Measurements from ENCODE around the gene C8A.

The C8A gene

GRCh38 chr1:56827711-56828110 is 26.9 kb upstream of the C8A start:
- Mint-ChIP-seq H3K27ac (no peak overlapping the region), H3K4me3 (no peak overlapping the region), H3K36me3 (ENCODE audit: low read depth) (no peaks in the 10 kb centered on the region), H3K9me3 (no peaks in the 10 kb centered on the region), H3K4me1 (ENCODE audit: low read depth) (no peaks in the 10 kb centered on the region), H3K27me3 (ENCODE audit: low read depth) (peaks cover 5% of the 10 kb centered on the region)
- DNase-seq (ENCODE audit: low spot score) = no peak

GRCh38 chr1:56830052-56830451 is 24.5 kb upstream of the C8A start:
- H3K27me3 Mint-ChIP-seq (ENCODE audit: low read depth) = peaks cover 2% of the 10 kb centered on the region
- no peak overlapping the region for H3K27ac Mint-ChIP-seq
- H3K9me3 Mint-ChIP-seq = no peaks in the 10 kb centered on the region
- H3K4me1 Mint-ChIP-seq (ENCODE audit: low read depth) = no peaks in the 10 kb centered on the region
- no peak for DNase-seq (ENCODE audit: low spot score)
- H3K4me3 Mint-ChIP-seq = no peak overlapping the region
- no peaks in the 10 kb centered on the region for H3K36me3 Mint-ChIP-seq (ENCODE audit: low read depth)

DNA sequence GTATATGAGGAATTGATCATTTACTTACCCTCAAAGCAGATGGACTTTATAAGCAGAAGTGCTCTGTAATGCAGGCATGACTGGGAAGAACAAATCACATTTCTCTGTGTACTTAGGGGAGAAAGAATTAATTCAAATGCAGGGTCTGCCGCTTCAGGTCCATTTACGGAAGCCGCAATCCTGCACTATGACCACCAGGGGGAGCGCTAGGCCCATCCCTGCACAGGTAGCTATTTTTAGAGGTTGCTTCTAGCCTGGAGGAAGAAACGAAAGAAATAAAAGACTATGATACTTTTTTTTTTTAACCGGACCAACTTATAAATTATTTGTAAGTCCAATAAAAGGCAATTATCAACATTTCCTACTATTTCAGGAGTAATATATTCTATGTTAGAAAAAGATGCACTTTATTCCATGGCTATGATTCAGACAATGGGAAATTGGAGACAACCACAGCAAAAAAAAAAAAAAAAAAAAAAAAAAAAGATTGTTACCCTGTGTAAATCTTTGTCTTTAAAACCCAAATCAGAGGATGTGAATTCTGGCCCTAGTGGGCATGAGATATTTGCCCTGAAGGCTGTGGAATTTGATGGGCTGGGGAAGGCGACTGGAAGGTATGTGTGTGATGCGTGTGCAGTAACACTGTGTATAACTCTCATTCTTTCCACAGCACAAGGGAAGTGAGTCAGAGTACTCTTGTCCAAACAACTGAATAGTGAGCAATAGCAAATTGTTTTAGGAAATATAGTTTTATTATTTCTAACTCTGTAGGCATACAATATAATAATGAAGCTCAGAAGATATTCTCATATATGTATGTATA is 22.5 kb upstream of the C8A start:
- no peaks in the 10 kb centered on the region for H3K36me3 Mint-ChIP-seq (ENCODE audit: low read depth)
- no peak overlapping the region for H3K27ac Mint-ChIP-seq
- H3K4me1 Mint-ChIP-seq (ENCODE audit: low read depth) = no peaks in the 10 kb centered on the region
- H3K4me3 Mint-ChIP-seq = no peak overlapping the region
- H3K27me3 Mint-ChIP-seq (ENCODE audit: low read depth) = peaks cover 2% of the 10 kb centered on the region
- no peaks in the 10 kb centered on the region for H3K9me3 Mint-ChIP-seq
- peak; percentile 45 for DNase-seq (ENCODE audit: low spot score)

DNA sequence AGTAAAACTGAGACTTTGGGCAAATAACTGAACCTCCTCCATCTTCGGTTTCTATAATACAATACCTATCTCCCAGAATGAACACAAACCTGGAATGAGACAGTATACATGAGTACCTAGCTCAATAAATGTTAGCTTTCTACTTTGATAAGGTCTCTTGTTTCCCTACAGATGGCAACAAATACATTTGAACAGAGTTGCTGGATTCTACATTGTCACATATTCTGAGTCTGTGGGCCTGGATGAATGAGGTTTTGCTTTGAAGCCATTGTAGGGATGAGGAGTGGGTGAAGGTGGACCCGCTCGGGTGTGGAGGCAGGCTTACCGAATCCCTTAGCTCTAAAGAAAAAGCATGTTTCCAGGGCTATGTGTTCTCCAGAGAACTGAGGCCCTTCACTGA is 21.5 kb upstream of the C8A start:
- H3K27ac Mint-ChIP-seq = no peak overlapping the region
- no peaks in the 10 kb centered on the region for H3K36me3 Mint-ChIP-seq (ENCODE audit: low read depth)
- DNase-seq (ENCODE audit: low spot score) = no peak
- peaks cover 2% of the 10 kb centered on the region for H3K27me3 Mint-ChIP-seq (ENCODE audit: low read depth)
- no peaks in the 10 kb centered on the region for H3K9me3 Mint-ChIP-seq
- no peaks in the 10 kb centered on the region for H3K4me1 Mint-ChIP-seq (ENCODE audit: low read depth)
- no peak overlapping the region for H3K4me3 Mint-ChIP-seq

DNA sequence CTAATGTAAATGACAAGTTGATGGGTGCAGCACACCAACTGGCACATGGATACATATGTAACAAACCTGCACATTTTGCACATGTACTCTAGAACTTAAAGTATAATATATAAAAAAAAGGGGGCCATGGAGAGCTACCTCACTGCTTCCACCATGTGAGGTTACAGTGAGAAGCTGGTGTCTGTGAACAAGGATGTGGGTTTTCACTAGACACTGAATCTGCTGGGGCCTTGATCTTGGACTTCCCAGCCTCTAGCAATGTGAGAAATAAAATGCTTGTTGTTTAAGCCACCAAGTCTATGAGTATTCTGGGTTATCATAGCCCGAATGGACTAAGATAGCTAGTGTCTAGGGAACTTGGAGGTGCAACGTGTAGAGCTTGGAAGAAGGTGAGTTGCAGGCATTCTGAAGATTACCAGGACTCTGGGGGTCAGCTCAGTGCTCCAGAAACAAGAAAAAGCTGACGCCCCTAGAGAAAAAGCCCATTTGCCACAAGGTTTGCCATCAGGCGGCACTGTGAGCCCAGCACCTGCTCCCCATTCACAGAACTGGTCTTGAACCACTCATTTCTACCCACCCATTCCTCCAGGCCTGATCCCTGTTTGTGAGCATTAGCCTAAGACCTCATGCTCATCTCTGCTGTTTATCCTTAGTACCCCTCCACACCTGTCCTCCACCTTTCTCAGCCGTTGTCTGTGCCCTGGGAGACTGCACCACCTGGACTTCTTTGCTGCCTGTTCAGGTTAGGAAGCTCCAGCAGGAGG is 20.3 kb upstream of the C8A start:
- H3K9me3 Mint-ChIP-seq = no peaks in the 10 kb centered on the region
- H3K4me3 Mint-ChIP-seq = no peak overlapping the region
- H3K27me3 Mint-ChIP-seq (ENCODE audit: low read depth) = no peaks in the 10 kb centered on the region
- H3K4me1 Mint-ChIP-seq (ENCODE audit: low read depth) = no peaks in the 10 kb centered on the region
- DNase-seq (ENCODE audit: low spot score) = no peak
- H3K36me3 Mint-ChIP-seq (ENCODE audit: low read depth) = no peaks in the 10 kb centered on the region
- no peak overlapping the region for H3K27ac Mint-ChIP-seq

- H3K4me1 Mint-ChIP-seq (ENCODE audit: low read depth) = no peaks in the 10 kb centered on the region
- H3K4me3 Mint-ChIP-seq = no peak overlapping the region
- no peak overlapping the region for H3K27ac Mint-ChIP-seq
- H3K9me3 Mint-ChIP-seq = no peaks in the 10 kb centered on the region
- DNase-seq (ENCODE audit: low spot score) = no peak
- no peaks in the 10 kb centered on the region for H3K27me3 Mint-ChIP-seq (ENCODE audit: low read depth)
- no peaks in the 10 kb centered on the region for H3K36me3 Mint-ChIP-seq (ENCODE audit: low read depth)
These were observed 18.9 kb upstream of the C8A start for GRCh38 chr1:56835657-56836056.

- Mint-ChIP-seq H3K4me3 (no peak overlapping the region), H3K27me3 (ENCODE audit: low read depth) (no peaks in the 10 kb centered on the region), H3K4me1 (ENCODE audit: low read depth) (no peaks in the 10 kb centered on the region), H3K36me3 (ENCODE audit: low read depth) (no peaks in the 10 kb centered on the region), H3K27ac (no peak overlapping the region), H3K9me3 (no peaks in the 10 kb centered on the region)
- DNase-seq (ENCODE audit: low spot score) = no peak
These were observed 18.2 kb upstream of the C8A start for GRCh38 chr1:56836359-56836758.

- no peaks in the 10 kb centered on the region for H3K36me3 Mint-ChIP-seq (ENCODE audit: low read depth)
- no peak for DNase-seq (ENCODE audit: low spot score)
- H3K27me3 Mint-ChIP-seq (ENCODE audit: low read depth) = no peaks in the 10 kb centered on the region
- no peak overlapping the region for H3K27ac Mint-ChIP-seq
- no peak overlapping the region for H3K4me3 Mint-ChIP-seq
- no peaks in the 10 kb centered on the region for H3K9me3 Mint-ChIP-seq
- no peaks in the 10 kb centered on the region for H3K4me1 Mint-ChIP-seq (ENCODE audit: low read depth)
These were observed 17.2 kb upstream of the C8A start for GRCh38 chr1:56837244-56837939.

- no peak overlapping the region for H3K4me3 Mint-ChIP-seq
- H3K27ac Mint-ChIP-seq = no peak overlapping the region
These were observed 15.8 kb upstream of the C8A start for GRCh38 chr1:56838759-56839158.

DNA sequence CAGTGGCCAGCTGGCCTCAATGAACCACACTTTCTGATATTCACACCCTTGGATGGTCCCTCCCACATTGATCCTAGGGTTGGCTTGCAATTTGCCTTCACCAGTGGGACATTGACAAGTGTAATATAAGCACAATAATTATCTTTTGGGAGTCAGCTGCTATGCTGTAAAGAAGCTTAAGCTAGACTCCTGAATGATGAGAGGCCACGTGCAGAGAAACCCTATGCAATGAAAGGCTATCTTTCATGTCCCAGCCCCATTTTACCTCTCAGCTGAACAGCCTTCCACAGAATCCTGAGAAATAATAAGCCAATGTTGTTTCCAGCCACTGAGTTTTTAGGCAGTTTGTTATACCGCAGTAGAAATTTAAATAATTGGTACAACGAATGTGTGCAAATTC is 11.1 kb upstream of the C8A start:
- Mint-ChIP-seq H3K36me3 (ENCODE audit: low read depth) (no peaks in the 10 kb centered on the region), H3K9me3 (no peaks in the 10 kb centered on the region), H3K4me3 (no peak overlapping the region), H3K27me3 (ENCODE audit: low read depth) (no peaks in the 10 kb centered on the region), H3K27ac (no peak overlapping the region), H3K4me1 (ENCODE audit: low read depth) (no peaks in the 10 kb centered on the region)
- no peak for DNase-seq (ENCODE audit: low spot score)

More at GRCh38 chr1:56838759-56839158, 15.8 kb upstream of the C8A start:
- no peaks in the 10 kb centered on the region for H3K9me3 Mint-ChIP-seq
- no peaks in the 10 kb centered on the region for H3K27me3 Mint-ChIP-seq (ENCODE audit: low read depth)
- no peaks in the 10 kb centered on the region for H3K4me1 Mint-ChIP-seq (ENCODE audit: low read depth)
- no peak for DNase-seq (ENCODE audit: low spot score)
- no peaks in the 10 kb centered on the region for H3K36me3 Mint-ChIP-seq (ENCODE audit: low read depth)

DNA sequence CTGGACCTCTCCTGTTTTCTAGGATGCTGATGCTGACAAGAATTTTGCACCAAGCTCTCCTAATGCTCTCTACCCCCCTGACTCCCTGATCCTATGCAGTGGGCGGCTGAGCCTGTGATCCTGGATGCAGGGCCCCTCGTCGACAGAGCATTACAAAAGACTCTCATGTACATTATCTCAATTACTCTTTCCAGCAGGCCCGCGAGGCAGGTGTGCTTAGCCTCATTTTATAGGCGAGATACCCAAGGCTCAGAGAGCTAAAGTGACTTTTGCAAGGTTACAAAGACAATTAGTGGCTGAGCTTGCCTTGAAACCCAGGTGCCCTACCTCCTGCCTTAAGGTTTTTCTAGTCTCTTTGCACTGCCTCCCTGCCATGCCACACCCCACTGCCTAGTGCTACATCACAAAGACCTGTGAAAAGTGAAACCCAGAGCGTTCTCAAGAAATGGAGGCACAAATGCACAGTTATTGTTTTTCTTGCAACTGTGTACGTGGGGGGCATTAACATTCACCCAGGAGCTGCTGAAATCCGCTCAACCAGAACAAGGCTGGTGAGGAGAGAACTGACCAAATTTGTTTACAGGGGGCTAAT is 10.0 kb upstream of the C8A start:
- Mint-ChIP-seq H3K9me3 (no peaks in the 10 kb centered on the region), H3K4me3 (no peak overlapping the region), H3K27me3 (ENCODE audit: low read depth) (no peaks in the 10 kb centered on the region), H3K4me1 (ENCODE audit: low read depth) (no peaks in the 10 kb centered on the region), H3K36me3 (ENCODE audit: low read depth) (no peaks in the 10 kb centered on the region), H3K27ac (no peak overlapping the region)
- DNase-seq (ENCODE audit: low spot score) = no peak

- no peak overlapping the region for H3K4me3 Mint-ChIP-seq
- no peaks in the 10 kb centered on the region for H3K9me3 Mint-ChIP-seq
These were observed 9.3 kb upstream of the C8A start for GRCh38 chr1:56845343-56845742.

DNA sequence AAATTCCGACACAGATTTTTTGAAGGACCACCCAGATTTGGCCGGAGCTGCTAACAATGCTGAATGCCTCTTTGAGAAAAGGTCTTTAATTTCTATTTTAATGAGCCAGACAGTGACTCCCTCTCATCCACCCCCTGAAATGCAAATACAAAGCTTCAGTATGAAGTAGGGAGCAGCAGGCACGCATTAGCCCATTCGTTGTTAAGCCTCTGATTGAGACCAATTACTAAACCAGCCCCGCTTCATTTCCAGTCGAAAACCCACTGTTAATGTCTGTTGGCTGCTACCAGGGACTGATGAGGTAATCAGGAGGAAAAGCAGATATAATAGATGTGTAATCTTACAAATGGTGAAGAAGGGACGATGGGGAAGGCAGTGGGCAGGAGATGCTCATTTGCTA is 4.8 kb upstream of the C8A start:
- no peaks in the 10 kb centered on the region for H3K4me1 Mint-ChIP-seq (ENCODE audit: low read depth)
- H3K27me3 Mint-ChIP-seq (ENCODE audit: low read depth) = no peaks in the 10 kb centered on the region
- no peak overlapping the region for H3K4me3 Mint-ChIP-seq
- no peak for DNase-seq (ENCODE audit: low spot score)
- H3K27ac Mint-ChIP-seq = no peak overlapping the region
- no peaks in the 10 kb centered on the region for H3K36me3 Mint-ChIP-seq (ENCODE audit: low read depth)
- no peaks in the 10 kb centered on the region for H3K9me3 Mint-ChIP-seq

More at GRCh38 chr1:56845343-56845742, 9.3 kb upstream of the C8A start:
- Mint-ChIP-seq H3K4me1 (ENCODE audit: low read depth) (no peaks in the 10 kb centered on the region), H3K36me3 (ENCODE audit: low read depth) (no peaks in the 10 kb centered on the region), H3K27me3 (ENCODE audit: low read depth) (no peaks in the 10 kb centered on the region), H3K27ac (no peak overlapping the region)
- DNase-seq (ENCODE audit: low spot score) = no peak

DNA sequence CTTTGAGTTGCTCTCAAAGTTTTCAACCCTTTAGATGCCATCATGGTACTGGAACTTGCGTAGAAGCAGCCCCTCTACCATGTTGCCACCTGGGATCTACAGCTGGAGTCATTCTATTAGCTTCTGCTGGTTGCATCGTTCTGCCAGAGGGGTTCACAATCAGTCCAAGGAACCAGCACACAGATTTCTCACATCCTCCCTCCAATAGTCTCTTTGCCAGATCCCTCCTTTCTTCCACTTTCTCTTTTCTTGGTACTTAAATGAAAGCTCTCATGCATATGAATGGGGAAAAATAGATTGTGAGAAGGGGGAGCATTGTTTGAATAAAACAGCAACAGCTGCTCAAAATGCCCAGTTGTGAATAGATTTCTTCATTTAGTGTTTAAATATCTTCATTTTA is 4.2 kb upstream of the C8A start:
- Mint-ChIP-seq H3K36me3 (ENCODE audit: low read depth) (no peaks in the 10 kb centered on the region), H3K4me1 (ENCODE audit: low read depth) (no peaks in the 10 kb centered on the region), H3K4me3 (no peak overlapping the region), H3K27ac (no peak overlapping the region), H3K27me3 (ENCODE audit: low read depth) (no peaks in the 10 kb centered on the region), H3K9me3 (no peaks in the 10 kb centered on the region)
- no peak for DNase-seq (ENCODE audit: low spot score)
